Caki2 (cell line): ENCODE data around the gene HLTF. TPM values are rescaled to one million over a fixed set of nuclear protein-coding genes. Genes with fewer than 3 reads are reported as not detected.

Experiments used
- DNase-seq: peaks from one replicate; pipeline ENCODE4 v3.0.0-alpha.2; 2015; ENCODE audit warnings: low read depth
- in situ Hi-C: cut with HindIII; loops from 2 replicates; pipeline ENCODE4 v1.10.0; 2016; ENCODE audit warnings: low sequenced_read_pairs, low pct_unique_long_range_greater_than_20kb, mixed read lengths
- total RNA-seq: library from RNA; depleted of rRNA; stranded (reverse); fragments of >200 nt; shearing (Covaris generic); gene quantifications from 2 replicates; pipeline ENCODE4 v1.2.3, GENCODE V29; 2014; ENCODE audit warnings: low replicate concordance

HLTF gene
- total RNA-seq, 1 experiment from 2014 or later = 18.3 TPM

- DNase-seq = no peak
- in situ Hi-C loops = no loop called here
These were observed 5.7 kb upstream of the HLTF start for GRCh38 chr3:149091983-149092382.

- in situ Hi-C loops = no loop called here
- no peak for DNase-seq
These were observed 4.6 kb upstream of the HLTF start for GRCh38 chr3:149090907-149091306.

DNA sequence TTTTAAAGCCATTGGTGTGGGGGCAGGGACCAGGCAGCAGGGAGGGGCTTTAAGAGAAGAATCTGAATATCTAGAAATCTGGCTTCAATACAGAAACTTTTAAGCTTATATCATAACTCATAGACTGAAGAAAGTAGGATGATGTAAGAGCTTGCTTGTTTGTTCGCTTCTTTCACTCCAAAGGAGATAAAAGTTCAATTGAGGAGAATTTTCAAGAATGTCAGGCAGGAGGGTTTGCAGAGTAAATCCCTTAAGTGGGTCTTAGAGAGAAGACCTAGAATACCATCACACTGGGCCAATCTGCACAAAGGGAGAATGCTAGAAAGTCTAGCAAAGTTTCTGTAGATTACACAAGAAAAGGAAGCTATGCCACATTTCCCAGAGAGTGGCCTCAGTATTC is 4.1 kb upstream of the HLTF start:
- in situ Hi-C loops = no loop called here
- no peak for DNase-seq

DNA sequence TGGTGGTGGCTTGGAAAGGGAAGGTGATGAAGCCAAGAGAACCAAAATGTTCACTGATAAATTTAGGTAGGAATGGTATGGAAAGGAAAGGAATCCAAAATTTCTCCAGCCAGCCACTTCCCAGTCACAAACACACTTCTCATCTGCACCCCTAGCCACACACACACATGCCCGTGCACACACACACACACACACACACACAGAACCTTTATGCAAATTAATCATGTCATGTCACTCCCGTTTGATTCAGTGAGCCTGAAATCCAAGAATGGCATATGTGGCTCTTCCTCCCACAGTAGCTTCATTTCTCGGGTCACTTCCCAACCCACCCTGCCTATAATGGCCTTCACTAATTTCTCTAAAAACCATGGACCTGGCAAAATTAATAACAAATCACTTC is 3.1 kb upstream of the HLTF start:
- no peak for DNase-seq
- in situ Hi-C loops = no loop called here

- DNase-seq = no peak
- in situ Hi-C loops = no loop called here
These were observed 875 bp upstream of the HLTF start for GRCh38 chr3:149087208-149087607.

DNA sequence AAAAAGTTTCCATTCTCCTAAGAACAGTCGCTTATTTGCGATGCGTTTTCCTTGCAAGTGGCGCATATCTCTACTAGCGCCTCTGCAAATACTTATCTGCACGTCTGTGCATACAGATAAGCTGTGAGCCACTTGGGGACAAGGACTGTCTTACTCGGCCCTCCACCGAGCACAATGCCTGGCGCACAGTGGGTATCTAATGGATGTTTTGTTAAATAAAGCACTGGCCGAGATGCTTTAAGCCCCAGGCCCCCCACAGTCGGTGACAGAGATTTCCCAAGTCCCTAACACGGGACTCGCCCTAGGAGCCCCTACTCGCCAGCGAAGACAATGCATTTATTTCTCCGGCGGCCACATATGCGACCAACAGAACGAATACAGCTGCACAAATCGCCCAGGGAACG is 503 bp downstream of the HLTF start:
- DNase-seq = peak; percentile 59
- in situ Hi-C loops = no loop called here

- in situ Hi-C loops = no loop called here
- no peak for DNase-seq
These were observed 4.6 kb downstream of the HLTF start for GRCh38 chr3:149081772-149082171.

DNA sequence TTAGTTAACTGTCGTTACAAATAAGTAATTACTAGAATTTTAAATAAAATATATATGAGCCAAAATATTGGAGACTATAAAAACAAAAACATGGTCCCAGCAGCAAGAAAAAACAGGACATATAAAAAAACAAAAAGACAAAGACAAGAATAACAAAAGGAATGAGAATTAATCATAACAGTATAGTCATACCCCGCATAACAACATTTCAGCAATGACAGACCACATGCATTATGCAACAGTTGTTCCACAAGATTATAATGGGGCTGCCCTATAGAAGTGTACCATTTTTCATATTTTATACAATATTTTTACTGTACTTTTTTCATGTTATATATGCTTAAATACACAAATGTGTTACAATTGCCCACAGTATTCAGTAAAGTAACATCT is 5.6 kb downstream of the HLTF start:
- DNase-seq = no peak

DNA sequence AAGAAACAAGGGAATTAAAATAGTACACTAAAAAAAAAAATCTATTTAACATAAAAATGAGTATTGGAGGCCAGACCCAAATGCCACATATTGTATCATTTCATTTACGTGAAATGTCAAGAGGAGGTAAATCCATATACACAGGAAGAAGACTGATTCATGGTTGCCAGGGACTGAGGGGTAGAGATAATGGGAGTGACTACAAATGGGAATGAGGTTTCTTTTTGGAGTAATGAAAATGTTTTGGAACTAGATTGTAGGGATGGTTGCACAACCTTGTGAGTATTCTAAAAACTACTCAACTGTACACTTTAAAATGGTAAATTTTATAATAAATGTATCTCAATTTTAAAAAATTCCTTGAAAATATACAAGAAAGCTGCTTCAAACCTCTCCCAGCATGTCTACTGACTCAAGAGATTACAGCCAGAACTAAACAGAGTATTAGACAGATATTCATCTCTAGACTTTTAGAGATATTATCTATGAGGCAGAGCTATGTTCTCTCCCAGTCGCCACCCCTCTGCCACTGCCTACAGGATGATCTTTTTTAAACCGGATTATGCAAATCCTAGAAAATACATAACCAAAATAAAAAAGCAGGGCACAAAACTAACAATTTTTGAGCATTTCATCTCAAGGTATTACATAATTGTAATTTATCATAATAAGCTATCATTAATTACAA is 6.2 kb downstream of the HLTF start:
- in situ Hi-C loops = no loop called here
- no peak for DNase-seq

More for the DNA sequence above, 5.6 kb downstream of the HLTF start:
- in situ Hi-C loops = no loop called here

GRCh38 chr3:149077628-149078027 is 8.7 kb downstream of the HLTF start:
- in situ Hi-C loops = no loop called here
- DNase-seq = no peak

- in situ Hi-C loops = no loop called here
- no peak for DNase-seq
These were observed 18.4 kb downstream of the HLTF start for GRCh38 chr3:149067883-149068282.

DNA sequence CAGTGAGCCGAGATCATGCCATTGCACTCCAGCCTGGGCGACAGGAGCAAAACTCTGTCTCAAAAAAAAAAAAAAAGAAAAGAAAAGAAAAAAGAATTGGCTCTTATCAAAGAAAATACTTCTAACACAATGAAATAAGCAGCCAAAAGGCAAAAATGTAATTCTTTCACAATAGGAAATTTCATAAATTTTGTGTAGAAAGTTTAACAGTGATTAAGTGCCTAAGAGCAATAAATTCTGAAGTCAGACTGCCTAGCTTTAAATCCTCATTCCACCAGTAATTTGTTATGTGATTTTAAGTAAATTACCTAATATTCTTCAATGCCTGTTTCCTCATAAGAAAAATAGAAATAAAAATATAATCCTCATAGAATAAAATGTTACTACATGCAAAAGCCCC is 24.6 kb downstream of the HLTF start:
- DNase-seq = no peak
- in situ Hi-C loops = no loop called here

- DNase-seq = no peak
- in situ Hi-C loops = no loop called here
These were observed 27.7 kb downstream of the HLTF start for GRCh38 chr3:149058602-149059001.

DNA sequence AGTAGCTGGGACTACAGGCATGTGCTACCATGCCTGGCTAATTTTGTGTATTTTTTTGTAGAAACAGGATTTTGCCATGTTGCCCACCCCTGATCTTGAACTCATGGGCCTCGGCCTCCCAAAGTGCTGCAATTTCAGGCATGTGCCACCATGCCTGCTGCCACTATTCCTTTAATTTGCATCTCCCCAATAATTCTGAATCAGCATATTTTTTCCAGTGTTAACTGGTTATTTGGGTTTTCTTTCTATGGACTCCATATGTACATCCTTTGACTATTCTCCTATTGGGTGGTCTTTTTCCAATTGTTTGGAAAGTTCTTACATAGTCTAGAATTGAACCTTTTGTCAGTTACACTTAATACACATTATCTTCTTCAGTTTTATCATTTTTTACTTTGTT is 28.1 kb downstream of the HLTF start:
- no peak for DNase-seq
- in situ Hi-C loops = no loop called here

GRCh38 chr3:149055575-149055974 is 30.8 kb downstream of the HLTF start:
- in situ Hi-C loops = no loop called here
- no peak for DNase-seq

DNA sequence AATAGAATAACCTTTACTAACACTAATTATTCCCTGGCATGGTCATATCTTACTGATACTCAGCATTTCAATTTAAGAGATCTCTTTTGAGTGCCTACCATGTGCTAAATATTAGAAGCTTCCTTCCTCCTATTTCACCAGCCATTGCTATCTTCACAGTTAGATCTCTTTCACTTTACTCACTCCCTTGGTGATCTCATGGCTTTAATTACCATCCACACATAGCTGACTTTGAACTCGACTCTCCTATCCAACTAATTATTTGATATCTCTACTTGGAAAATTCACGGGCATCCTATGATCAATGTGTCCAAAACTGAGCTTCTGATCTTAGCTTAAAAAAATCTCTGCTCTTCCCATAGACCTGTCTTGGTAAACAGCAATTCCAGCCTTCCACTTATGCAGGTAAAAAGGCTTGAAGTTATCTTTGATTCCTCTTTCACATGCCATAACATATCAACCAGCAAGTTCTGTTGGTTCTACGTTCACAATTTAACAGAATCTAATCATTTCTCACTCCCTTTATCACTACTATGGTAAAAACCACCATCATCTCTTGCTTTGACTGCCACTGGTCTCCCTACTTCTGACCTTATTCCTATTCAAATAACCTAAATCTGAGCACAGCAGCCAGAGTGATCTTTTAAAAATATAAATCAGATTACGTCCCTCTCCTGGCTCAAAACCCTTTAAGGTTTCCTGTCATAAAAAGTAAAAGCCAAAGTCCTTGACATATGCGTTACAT is 41.8 kb downstream of the HLTF start:
- no peak for DNase-seq
- in situ Hi-C loops = no loop called here

GRCh38 chr3:149042789-149043386 is 43.4 kb downstream of the HLTF start:
- DNase-seq = no peak
- in situ Hi-C loops = no loop called here

DNA sequence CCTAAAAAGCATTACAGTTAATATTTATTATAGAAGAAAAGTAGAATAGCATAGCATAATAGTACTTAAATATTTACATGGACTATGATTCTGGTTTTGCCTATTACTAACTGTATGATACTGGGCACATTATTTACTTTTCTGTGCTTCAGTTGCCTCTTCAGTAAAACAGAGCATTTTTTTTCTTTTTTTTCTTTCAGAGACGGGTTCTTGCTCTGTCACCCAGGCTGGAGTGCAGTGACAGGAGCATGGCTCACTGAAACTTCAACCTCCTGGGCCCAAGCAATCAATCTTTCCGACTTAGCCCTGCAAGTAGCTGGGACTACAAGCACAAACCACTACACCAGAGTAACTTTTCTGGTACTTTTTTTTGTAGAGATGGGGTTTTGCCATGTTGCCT is 48.0 kb downstream of the HLTF start:
- DNase-seq = no peak
- in situ Hi-C loops = no loop called here

- in situ Hi-C loops = no loop called here
- no peak for DNase-seq
These were observed 48.6 kb downstream of the HLTF start for GRCh38 chr3:149037684-149038083.

DNA sequence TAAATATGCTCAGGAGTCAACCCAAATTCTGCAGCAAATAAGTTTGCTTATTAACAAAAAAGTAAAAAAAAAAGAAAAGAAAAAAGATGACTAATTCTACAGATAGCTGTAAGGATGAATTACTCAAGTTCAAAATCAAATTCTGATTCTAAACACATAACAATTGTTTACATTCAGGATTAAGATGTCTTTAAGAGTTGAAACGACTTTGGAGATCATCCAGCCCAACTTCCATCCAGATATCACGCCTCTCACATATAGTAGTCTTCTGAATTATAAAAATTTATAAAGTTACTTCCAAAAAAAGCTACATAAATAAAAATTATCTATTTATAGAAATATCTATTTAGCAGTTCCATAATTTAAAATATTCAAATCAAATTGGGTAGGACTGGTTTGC is 55.2 kb downstream of the HLTF start:
- in situ Hi-C loops = no loop called here
- DNase-seq = no peak
